HG02763 (cell line): Measurements from ENCODE around the gene HOXA2.

Experiments used
- ATAC-seq: cut with Tn5 transposase; IDR thresholded peaks from one replicate; pipeline ENCODE4 v1.9.1; 2021; ENCODE audit warnings: mild to moderate bottlenecking, moderate library complexity; ENCODE audit not compliant: unreplicated experiment

Gene HOXA2

GRCh38 chr7:27101171-27101956, 1.1 kb downstream of the HOXA2 start:
- no peak for ATAC-seq

GRCh38 chr7:27100694-27101170, 1.8 kb downstream of the HOXA2 start:
- ATAC-seq, result no peak

GRCh38 chr7:27099453-27100370, 2.8 kb downstream of the HOXA2 start:
- no peak for ATAC-seq

- no peak for ATAC-seq
Measured at GRCh38 chr7:27098578-27099451, 3.7 kb downstream of the HOXA2 start.

GRCh38 chr7:27097686-27098577, 4.6 kb downstream of the HOXA2 start:
- ATAC-seq, result no peak

GRCh38 chr7:27096768-27097514, 5.5 kb downstream of the HOXA2 start:
- no peak for ATAC-seq

GRCh38 chr7:27095897-27096767, 6.4 kb downstream of the HOXA2 start, which contains the start of gene HOXA1:
Gene HOXA1, minus strand, starts transcription at chr7:27096000. Its CDS starts 88 bp downstream, at chr7:27095912.
- ATAC-seq, result peak; percentile 88

GRCh38 chr7:27095050-27095896, 7.2 kb downstream of the HOXA2 start:
- ATAC-seq, result peak; percentile 17

- no peak for ATAC-seq
Measured at GRCh38 chr7:27094304-27095049, 8.0 kb downstream of the HOXA2 start.

- ATAC-seq, result no peak
Measured at GRCh38 chr7:27093184-27093895, 9.1 kb downstream of the HOXA2 start.

GRCh38 chr7:27092819-27093110, 9.7 kb downstream of the HOXA2 start:
- no peak for ATAC-seq

- ATAC-seq, result no peak
Measured at GRCh38 chr7:27091941-27092818, 10.3 kb downstream of the HOXA2 start.

- no peak for ATAC-seq
Measured at GRCh38 chr7:27091105-27091504, 11.4 kb downstream of the HOXA2 start.

- no peak for ATAC-seq
Measured at GRCh38 chr7:27088002-27088922, 14.2 kb downstream of the HOXA2 start.
